B cell (primary cell): ENCODE measurements around the gene NBPF3.

Experiments
- EZH2 ChIP-seq: IDR thresholded peaks from 2 replicates; pipeline ENCODE4 v1.6.1; 2012; ENCODE audit warnings: borderline replicate concordance, low read depth, mild to moderate bottlenecking, moderate library complexity, low read length; ENCODE audit not compliant: insufficient read depth, poor library complexity, severe bottlenecking
- TF ChIP-seq, protein P1 (sequence below): fragments of 200-600 bp; IDR thresholded peaks from one replicate; pipeline ENCODE4 v1.8.0; 2022; ENCODE audit warnings: antibody characterized with exemption, mild to moderate bottlenecking

DNA sequence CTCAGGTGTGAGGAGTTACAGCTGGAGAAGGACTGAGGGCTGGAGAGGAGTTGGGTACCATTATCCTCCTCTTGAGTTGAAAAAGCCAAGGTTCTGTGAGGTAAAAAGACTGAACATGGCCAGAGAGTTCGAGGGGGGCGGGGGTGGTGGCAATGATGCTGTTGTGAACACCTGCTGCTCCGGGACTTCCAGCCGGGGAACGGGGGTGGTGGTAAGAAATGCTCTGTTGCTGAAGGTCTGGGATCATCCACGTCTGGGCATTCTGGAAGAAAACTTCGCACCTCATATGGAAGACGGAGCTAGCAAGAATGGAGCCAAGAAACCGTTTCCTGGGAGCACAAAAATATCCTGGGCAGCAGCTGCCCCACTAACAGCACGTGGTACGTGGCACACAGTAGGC is 49.2 kb downstream of the NBPF3 start:
- TF ChIP-seq, protein P1, sequence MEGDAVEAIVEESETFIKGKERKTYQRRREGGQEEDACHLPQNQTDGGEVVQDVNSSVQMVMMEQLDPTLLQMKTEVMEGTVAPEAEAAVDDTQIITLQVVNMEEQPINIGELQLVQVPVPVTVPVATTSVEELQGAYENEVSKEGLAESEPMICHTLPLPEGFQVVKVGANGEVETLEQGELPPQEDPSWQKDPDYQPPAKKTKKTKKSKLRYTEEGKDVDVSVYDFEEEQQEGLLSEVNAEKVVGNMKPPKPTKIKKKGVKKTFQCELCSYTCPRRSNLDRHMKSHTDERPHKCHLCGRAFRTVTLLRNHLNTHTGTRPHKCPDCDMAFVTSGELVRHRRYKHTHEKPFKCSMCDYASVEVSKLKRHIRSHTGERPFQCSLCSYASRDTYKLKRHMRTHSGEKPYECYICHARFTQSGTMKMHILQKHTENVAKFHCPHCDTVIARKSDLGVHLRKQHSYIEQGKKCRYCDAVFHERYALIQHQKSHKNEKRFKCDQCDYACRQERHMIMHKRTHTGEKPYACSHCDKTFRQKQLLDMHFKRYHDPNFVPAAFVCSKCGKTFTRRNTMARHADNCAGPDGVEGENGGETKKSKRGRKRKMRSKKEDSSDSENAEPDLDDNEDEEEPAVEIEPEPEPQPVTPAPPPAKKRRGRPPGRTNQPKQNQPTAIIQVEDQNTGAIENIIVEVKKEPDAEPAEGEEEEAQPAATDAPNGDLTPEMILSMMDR, result no peak
- TF ChIP-seq EZH2, result no peak
